B cell (primary cell): ENCODE results near the gene GPR135.

Source experiments
- CTCF ChIP-seq: fragments of 200-600 bp; IDR thresholded peaks from one replicate; pipeline ENCODE4 v1.8.0; 2022; ENCODE audit warnings: antibody characterized with exemption, mild to moderate bottlenecking
- EZH2 ChIP-seq: IDR thresholded peaks from 2 replicates; pipeline ENCODE4 v1.6.1; 2012; ENCODE audit warnings: borderline replicate concordance, low read depth, mild to moderate bottlenecking, moderate library complexity, low read length; ENCODE audit not compliant: insufficient read depth, poor library complexity, severe bottlenecking

DNA sequence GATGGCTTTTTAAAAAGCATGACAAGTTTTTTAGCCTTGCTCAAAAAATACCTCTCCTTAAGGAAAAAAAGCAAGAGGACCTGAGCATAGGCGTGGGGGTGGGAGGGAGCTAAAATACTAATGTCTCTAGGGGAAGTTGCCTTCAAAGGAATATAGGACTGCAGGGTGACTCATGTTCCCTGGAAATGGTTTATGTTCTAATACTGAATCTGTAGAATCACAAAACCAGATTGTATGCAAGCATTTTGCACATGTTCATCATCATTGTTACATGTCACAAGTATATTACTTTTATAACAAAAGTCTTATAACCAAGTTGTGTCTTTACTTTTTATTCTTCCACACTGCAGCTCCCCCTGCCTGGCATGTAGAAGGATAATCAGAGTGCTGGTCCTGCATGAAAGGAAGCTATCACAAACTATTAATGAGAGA, 36.6 kb downstream of the GPR135 start:
- TF ChIP-seq EZH2: no peak
- no peak for TF ChIP-seq CTCF
